ENCODE data around the gene NAB1.

DNA sequence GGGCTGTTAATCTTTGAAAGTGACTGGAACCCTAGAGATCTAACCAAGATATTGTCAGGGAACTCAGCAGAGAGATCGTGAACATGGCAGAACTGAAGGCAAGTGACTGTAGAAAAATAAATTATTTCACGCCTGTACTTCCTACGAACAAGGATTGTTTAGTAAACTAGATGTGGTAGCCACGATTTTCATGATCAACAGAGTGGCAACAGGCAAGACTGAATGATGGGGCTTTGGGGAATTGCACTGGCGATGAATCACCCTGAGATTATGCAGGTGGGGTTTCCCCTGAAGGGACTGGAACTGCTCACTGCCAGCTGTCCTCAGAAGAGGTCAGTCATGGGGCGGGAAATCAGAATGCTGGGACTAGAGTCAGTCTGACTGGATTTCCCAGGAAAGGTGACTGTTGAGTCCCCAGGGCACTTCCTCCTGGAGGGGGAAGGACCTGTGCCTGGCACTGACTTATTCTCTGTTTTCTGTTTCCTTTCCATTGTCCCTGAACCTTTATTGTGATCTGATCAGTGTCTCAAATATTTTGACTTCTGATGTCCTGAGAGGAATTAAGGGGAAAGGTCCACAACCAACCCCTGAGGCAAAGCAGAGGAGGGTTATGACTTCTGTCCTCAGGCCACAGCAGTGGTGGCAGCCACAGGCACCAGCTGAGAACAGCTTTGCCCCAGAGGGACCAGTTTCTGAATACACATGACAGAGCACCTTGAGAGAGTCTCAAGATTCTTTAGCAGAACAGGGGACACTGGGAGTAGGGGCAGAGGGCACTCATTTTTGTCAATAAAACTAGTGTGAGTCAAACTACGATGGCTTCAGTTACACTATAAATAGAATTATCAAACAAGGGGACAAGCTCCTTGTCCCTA is 70.0 kb downstream of the NAB1 start:
- TF ChIP-seq, protein P1, sequence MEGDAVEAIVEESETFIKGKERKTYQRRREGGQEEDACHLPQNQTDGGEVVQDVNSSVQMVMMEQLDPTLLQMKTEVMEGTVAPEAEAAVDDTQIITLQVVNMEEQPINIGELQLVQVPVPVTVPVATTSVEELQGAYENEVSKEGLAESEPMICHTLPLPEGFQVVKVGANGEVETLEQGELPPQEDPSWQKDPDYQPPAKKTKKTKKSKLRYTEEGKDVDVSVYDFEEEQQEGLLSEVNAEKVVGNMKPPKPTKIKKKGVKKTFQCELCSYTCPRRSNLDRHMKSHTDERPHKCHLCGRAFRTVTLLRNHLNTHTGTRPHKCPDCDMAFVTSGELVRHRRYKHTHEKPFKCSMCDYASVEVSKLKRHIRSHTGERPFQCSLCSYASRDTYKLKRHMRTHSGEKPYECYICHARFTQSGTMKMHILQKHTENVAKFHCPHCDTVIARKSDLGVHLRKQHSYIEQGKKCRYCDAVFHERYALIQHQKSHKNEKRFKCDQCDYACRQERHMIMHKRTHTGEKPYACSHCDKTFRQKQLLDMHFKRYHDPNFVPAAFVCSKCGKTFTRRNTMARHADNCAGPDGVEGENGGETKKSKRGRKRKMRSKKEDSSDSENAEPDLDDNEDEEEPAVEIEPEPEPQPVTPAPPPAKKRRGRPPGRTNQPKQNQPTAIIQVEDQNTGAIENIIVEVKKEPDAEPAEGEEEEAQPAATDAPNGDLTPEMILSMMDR (IDR thresholded peaks at IDR 0.05): no peak
- no peak for TF ChIP-seq POLR2A (IDR thresholded peaks at IDR 0.05)
